HG03066 (cell line): ENCODE measurements around the gene GBE1.

ENCODE experiments used
- ATAC-seq: cut with Tn5 transposase; IDR thresholded peaks from one replicate; pipeline ENCODE4 v1.9.1; 2021; ENCODE audit warnings: low read depth; ENCODE audit not compliant: unreplicated experiment

Gene GBE1

DNA sequence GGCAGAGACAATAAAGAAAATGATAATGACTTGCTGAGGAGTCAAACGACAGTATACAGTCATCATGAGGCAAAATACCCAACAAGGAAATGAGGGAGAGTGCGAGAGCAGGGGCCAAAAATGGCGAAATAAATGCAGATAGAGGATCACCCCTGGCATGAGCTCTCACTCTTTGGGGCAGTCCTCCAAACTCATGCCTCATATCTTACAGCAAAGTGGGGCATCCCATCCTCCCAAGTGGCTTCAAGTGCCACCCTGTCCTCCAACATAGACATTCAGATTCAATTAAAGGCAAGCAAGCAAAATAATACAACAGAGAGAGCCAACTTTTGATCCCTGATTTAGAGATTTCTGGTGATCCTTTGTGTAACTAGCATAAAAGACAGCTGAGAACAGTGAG is 278.4 kb downstream of the GBE1 start:
- no peak for ATAC-seq

DNA sequence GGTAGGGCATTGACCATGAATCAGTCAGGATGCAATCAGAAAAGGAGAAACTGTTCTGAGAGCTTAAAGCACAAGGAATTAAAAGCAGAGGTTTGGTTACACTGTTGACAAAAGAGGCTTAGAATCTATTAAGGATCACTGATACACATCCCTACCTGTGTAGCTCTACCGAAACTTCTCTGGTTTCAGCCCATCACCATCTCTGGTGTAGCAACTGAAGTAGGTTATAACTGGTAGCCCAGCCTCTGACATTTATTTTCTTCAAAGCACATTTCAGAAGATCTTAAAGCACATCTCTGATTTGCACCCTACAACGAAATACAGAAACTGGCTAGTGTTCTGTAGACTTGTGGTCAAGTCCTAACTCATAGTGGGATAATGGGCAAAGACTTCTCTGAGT is 283.7 kb downstream of the GBE1 start:
- ATAC-seq, result no peak

DNA sequence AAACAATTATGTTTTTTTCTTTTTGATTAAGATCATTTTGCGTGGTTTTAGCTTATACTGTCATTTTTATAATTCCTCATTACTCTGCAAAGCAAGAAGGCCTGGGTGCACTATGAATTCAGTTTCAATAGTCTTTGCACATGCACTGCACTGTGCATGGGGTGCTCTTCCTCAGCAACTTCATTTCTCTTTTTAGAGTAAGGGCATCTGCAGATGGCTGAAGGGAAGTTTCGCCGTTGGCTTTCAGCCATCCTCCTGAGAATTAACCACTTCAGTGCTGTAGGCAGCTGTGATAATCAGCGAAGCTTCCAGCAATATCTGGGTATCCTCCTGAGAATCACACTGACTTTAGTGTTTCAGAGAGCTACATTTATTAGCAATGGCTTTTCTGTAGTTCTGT is 284.8 kb downstream of the GBE1 start:
- no peak for ATAC-seq

- ATAC-seq, result no peak
These were observed 288.7 kb downstream of the GBE1 start for GRCh38 chr3:81472600-81473362.

GRCh38 chr3:81470524-81471278 is 290.7 kb downstream of the GBE1 start:
- no peak for ATAC-seq

GRCh38 chr3:81468391-81468790 is 293.1 kb downstream of the GBE1 start:
- no peak for ATAC-seq

DNA sequence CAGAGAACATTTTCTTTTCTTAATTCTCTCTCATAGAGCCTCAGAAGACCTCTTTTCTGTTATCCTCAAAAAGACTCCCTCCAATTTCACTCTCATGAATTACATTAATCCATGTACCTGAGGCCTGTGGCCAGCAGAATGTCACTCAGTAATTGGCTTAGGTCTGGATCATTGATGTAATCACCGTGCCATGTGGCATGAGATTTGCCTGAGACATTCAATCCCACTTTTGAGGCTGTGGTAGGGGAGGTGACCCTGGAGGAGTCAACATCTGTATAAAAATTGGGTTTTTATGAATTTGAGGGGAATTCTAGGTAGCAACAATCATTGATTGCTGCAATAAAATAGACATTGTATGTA is 295.3 kb downstream of the GBE1 start:
- no peak for ATAC-seq

DNA sequence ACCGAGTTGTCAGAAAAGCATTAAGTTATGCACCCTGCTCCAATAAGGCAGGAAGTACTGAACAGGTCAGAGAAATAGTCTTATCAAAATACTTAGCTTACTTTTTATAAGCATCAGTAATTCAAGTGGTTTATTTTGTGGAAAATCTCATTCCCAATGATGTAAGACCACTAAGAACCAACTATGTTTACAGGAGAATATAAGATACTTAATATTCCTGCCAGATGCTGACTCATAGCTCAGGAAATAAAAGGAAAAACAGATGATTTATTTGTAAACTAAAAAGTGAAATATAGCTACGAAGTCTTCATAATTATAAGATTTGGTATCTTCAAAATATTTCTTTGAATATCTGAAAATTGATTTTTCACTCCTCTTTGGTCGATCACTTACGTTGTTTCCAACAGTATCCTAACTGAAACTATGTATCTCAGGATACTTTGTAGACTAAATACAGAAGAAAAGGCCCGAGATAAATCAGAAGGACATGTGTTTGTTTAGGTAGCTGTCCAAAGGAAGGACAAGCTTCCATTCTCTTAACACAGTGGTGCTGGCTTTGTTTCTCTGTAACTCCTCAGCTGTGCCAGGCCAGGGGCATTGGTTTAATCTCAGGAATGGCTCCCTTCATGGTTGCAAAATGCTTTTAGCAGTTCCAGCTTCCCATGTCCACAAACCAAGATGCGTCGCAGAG is 295.8 kb downstream of the GBE1 start:
- no peak for ATAC-seq

GRCh38 chr3:81463781-81464180 is 297.7 kb downstream of the GBE1 start:
- ATAC-seq, result no peak

- ATAC-seq, result no peak
These were observed 298.5 kb downstream of the GBE1 start for GRCh38 chr3:81462921-81463320.

- ATAC-seq, result no peak
These were observed 301.7 kb downstream of the GBE1 start for GRCh38 chr3:81459733-81460132.

DNA sequence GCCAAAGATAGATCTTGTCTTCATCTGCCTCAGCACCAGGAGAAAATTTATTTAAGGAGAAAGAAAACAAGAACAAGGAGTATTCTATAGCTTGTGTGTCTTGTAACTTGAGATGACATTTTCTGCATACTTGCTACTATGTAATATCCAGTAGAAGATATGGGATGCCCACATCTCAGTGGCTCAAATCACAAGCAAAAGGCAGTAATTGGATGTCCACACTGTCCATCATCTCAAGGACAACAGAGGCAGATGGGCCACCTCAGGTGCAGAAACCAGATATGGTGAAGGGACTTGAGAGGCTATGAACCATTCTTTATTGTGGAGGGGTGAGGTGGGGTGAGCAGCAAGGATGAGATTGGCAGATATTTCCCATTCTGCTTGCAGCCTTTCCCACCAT is 309.0 kb downstream of the GBE1 start:
- ATAC-seq, result no peak

DNA sequence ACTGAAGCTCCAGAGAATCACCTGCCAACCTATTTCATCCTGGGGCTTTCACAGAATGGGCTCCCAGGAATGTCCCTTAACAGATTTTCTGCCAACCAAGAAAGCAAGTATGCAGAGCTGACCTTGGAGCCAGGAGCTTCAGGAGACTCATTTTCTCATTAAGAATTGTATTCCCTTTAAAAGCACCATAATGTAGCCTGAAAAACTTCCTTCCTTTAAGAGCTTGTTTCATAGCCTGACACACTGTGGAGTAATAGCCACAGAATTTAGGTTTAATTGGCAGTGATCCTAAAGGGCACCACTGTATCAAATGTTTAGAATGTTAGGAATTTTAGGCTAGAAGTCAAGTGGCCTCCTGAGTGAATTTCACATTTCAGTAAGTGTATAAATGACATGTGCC is 309.8 kb downstream of the GBE1 start:
- no peak for ATAC-seq

DNA sequence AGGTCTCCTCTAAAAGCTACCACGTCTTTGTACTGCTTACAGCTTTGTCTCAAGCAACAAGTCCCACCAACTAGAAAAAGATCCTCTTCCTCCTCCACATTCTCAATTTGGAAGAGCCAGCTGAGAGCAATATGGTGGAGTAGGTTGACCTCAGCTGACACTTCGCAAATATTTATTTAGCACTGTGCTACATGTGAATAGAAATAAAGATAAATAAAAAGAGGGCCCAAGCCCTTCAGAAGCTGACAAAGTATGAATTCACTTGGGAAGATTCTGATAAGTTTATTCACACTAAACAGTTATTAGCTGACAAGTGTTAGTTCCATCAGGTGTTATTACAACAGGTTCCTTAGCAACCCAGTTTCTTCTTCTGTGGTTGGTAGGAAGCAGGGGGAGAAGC is 310.3 kb downstream of the GBE1 start:
- no peak for ATAC-seq

DNA sequence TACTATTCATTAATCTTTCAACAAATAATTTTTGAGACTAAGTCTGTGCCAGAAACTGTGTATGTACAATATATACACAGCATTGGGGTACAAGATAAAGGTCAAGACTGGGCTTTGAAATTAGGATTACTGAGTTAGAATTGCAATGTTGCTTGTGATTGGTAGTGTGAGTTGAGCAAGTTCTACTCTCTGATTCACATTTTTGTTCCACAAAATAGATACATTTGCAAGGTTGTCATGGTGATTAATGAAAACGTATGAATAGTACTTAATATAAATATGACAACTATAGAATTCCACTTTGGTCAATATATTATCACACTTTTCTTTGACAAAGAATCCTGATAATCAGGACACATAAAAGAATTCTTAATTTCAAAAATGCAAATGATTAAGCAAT is 314.6 kb downstream of the GBE1 start:
- no peak for ATAC-seq

DNA sequence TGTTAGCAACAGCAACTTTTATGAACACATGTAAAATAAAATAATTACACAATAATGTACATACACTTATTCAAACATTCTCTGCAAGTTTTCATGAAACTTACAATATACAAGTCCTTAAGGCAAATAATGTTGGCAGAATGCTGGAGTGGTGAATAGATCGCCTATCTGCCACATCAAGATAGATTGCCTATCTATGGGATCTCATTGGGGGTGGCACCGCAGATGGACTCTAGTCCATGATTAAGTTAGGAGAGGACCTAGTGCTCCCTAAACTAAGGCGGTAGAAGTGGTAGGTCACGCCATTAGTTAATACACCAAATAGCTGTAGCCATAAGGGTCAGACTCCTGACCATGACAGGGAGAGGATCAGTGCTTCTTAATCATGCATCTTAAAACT is 315.7 kb downstream of the GBE1 start:
- ATAC-seq, result no peak

DNA sequence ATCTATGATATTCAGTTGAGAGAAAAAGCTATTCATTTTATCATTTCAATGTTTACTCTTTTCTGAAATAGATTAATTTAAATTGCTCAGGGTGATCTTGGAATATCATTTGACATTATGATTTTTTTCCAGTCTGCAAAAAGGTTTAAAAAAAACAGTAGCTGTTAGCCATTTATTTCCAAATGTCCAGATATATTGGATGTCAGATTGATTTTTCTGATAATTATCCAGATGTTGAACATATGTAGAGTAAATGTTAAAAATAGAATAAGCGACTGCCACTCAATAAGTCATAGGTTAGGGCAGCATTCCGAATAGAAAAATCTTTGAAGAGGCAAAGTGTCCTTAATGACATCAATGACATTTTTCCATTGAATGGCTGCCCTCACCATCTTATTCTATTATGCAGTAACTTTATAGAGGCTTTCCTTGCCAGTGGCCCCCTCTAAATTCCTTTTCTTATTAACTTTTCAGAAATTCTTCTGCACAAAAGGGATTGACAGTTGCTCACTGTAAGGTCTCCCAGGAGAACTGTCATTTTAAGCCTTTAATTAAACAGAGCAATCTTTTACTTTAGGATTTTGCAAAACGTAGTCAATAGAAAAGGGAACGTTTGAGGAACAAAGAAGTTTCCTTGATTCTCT is 316.5 kb downstream of the GBE1 start:
- no peak for ATAC-seq

DNA sequence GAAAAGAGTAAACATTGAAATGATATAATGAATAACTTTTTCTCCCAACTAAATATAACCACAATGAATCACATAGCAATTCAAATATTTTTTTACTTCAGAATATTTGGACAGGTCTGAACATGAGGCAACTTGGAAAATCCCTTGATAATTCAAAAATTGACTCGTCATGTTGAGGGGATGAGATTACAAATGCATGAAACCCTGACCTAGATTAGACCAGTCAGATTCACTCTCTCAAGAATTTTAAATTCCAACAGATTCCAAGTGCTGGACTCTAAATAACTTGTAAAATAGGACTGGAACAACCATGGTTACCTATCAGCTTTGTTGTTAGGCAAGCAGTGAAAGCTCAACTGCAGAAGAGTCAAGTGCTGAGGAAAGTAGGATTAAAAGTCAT is 317.5 kb downstream of the GBE1 start:
- ATAC-seq, result no peak

DNA sequence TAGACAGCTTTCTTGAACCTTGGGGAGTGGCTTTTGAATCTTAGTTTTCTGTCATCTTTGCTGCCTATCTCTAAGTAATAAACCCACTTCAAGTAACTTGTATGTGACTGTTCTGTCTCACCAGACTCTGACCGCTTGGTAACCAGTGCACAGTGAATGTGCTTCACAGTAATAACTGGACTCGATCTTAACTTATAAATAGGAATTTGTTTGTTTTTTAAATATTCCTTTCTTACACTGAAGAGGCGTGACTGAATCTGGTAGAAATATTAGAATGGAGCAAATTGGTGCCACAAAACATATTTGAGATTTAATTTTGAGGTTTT is 318.0 kb downstream of the GBE1 start:
- ATAC-seq, result no peak

DNA sequence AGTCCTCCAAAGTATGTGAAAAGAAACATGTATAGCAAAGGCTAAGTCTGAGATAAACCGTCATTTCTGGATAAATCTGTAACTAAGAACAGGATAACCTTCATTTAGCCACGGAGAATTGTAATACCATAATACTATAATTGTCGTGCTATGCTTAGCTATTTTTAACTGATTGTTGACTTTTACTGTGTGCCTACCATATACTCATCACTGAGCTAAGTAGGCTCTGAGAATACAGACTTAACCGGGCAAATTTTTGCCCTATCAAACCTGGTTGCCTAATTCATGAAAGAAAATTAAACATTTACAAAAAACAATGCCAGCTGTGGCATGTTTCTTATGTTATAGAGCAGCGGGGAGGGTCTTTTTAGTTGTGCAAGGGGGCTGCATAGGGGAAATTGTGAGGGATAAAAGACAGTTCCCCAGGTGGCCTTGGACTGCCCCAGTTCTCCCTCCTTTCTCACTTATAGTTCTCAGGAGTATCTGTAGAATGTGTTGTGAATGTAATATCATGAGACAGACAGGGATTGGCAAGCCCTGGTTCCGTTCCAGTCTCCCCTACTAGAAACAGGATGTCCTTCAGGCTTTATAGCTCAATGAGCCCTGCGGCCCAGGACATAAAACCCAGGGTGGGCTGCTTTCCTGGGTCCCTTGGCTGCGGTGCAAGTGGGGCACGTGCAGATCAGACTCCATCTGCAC is 318.5 kb downstream of the GBE1 start:
- ATAC-seq, result no peak

DNA sequence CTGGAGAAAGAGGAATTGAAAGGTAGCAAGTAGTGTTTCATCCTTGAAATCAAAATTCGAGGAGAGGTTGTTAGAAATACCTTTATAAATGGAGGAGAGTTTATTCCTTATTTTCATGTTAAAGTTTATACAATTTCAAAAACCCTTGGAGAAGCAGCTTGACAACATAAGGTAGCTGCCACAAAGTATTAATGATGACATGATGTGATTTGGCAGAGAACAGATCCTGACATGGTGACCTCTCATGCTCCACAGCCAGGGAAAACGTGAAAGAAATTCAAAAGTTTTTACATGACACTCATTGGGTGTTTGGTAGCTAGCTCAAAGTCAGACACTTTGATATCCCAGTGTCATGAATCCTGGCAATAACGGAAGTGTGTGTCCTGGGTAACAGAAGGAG is 320.8 kb downstream of the GBE1 start:
- ATAC-seq, result no peak
